Sigmoid colon (tissue), 3 donors: ENCODE results near the gene PGP.

Source experiments
- POLR2A ChIP-seq, 2 donors: fragments of 450-650 bp; IDR thresholded peaks; one replicate each; pipeline ENCODE4 v1.6.1; 2016; ENCODE audit warnings: antibody characterized with exemption in 2 of 2, mild to moderate bottlenecking in 2 of 2, moderate library complexity in 2 of 2
- TF ChIP-seq, protein P1 (sequence below), 4 experiments: fragments of 450-650 bp in 3 of 4; fragments of 200-600 bp in 1 of 4; IDR thresholded peaks; one replicate each; pipeline ENCODE4 v1.5.1; 2016 to 2019; ENCODE audit warnings: antibody characterized with exemption in 4 of 4, mild to moderate bottlenecking in 3 of 4, moderate library complexity in 2 of 4

DNA sequence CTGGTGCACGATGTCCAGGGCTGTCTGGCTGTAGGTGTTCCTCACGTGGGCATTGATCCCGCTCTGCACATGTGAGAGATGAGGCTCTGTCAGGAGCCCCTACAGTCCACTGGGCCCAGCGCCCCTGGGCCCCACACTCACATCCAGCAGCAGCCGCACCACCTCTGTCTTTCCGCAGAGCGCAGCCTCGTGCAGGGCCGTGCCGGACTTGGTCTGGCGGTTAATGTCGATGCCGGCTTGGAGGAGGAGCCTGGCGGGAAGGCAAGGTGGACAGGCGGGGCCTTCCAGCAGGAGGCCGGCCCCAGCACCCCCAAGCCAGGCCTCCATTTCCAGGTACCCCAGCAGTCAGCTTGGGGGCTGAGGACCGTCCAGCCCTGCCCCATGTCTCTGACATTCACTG is 27.4 kb downstream of the PGP start:
- no peak for TF ChIP-seq POLR2A (IDR thresholded peaks at IDR 0.05)
- TF ChIP-seq, protein P1, sequence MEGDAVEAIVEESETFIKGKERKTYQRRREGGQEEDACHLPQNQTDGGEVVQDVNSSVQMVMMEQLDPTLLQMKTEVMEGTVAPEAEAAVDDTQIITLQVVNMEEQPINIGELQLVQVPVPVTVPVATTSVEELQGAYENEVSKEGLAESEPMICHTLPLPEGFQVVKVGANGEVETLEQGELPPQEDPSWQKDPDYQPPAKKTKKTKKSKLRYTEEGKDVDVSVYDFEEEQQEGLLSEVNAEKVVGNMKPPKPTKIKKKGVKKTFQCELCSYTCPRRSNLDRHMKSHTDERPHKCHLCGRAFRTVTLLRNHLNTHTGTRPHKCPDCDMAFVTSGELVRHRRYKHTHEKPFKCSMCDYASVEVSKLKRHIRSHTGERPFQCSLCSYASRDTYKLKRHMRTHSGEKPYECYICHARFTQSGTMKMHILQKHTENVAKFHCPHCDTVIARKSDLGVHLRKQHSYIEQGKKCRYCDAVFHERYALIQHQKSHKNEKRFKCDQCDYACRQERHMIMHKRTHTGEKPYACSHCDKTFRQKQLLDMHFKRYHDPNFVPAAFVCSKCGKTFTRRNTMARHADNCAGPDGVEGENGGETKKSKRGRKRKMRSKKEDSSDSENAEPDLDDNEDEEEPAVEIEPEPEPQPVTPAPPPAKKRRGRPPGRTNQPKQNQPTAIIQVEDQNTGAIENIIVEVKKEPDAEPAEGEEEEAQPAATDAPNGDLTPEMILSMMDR (IDR thresholded peaks at IDR 0.05): no peak
